ENCODE results near the gene POLR1C.
"Not testable (repeated sequence)": the region's sequence is repeated elsewhere in the genome, so short reads cannot be mapped to it uniquely, and the experiment has no call there.

- not testable (repeated sequence) for TF ChIP-seq CTCF (IDR thresholded peaks at IDR 0.05; ENCODE audit: borderline replicate concordance, extremely low read depth, low read length, poor library complexity, severe bottlenecking); EZH2 (IDR thresholded peaks at IDR 0.05; ENCODE audit: borderline replicate concordance, low read depth, low read length, severe bottlenecking)
Observed at GRCh38 chr6:43538986-43539385, 22.1 kb downstream of the POLR1C start.
